HuH-7.5 (cell line): ENCODE measurements around the gene MYT1.
"Not testable (repeated sequence)": the region's sequence is repeated elsewhere in the genome, so short reads cannot be mapped to it uniquely, and the experiment has no call there.

Experiments
- DNase-seq: peaks from one replicate; pipeline ENCODE4 v3.0.0; 2011; ENCODE audit warnings: low spot score

Gene MYT1

GRCh38 chr20:64277571-64278316 is 113.5 kb downstream of the MYT1 start:
- DNase-seq = no peak

- no peak for DNase-seq
Measured at GRCh38 chr20:64278317-64278681, 114.0 kb downstream of the MYT1 start.

GRCh38 chr20:64279826-64280459 is 115.7 kb downstream of the MYT1 start:
- no peak for DNase-seq

GRCh38 chr20:64280460-64280843 is 116.2 kb downstream of the MYT1 start:
- DNase-seq = no peak

GRCh38 chr20:64283646-64284045 is 119.4 kb downstream of the MYT1 start:
- no peak for DNase-seq

GRCh38 chr20:64285579-64286446 is 121.6 kb downstream of the MYT1 start:
- not testable (repeated sequence) for DNase-seq

- DNase-seq = not testable (repeated sequence)
Measured at GRCh38 chr20:64286447-64287263, 122.4 kb downstream of the MYT1 start.

- not testable (repeated sequence) for DNase-seq
Measured at GRCh38 chr20:64287264-64287590, 123.0 kb downstream of the MYT1 start.
